Sigmoid colon (tissue), 4 donors: Measurements from ENCODE around the gene PPP1R15B.

ENCODE experiments used
- CTCF ChIP-seq, 4 experiments: fragments of 450-650 bp in 3 of 4; fragments of 200-600 bp in 1 of 4; IDR thresholded peaks; one replicate each; pipeline ENCODE4 v1.5.1; 2016 to 2019; ENCODE audit warnings: antibody characterized with exemption in 4 of 4, mild to moderate bottlenecking in 3 of 4, moderate library complexity in 2 of 4
- POLR2AphosphoS5 ChIP-seq, 4 donors: sonication (generic); formaldehyde crosslinking; IDR thresholded peaks; one replicate each; pipeline ENCODE4 v1.6.1; 2017; ENCODE audit warnings: antibody characterized with exemption in 4 of 4

- TF ChIP-seq CTCF (IDR thresholded peaks at IDR 0.05) = no peak
- TF ChIP-seq POLR2AphosphoS5 (IDR thresholded peaks at IDR 0.05) = no peak
Observed at GRCh38 chr1:204415351-204415750, 3.7 kb upstream of the PPP1R15B start.
